Kidney tubule cell (primary cell): ENCODE data around the gene ERC2.
"Not testable (repeated sequence)": the region's sequence is repeated elsewhere in the genome, so short reads cannot be mapped to it uniquely, and the experiment has no call there.

ENCODE experiments used
- DNase-seq: peaks from one replicate; pipeline ENCODE4 v3.0.0-alpha.2; 2018; ENCODE audit warnings: low spot score

The ERC2 gene

GRCh38 chr3:56309465-56309864 is 158.8 kb downstream of the ERC2 start:
- DNase-seq, result peak; percentile 13

- no peak for DNase-seq
These were observed 159.8 kb downstream of the ERC2 start for GRCh38 chr3:56308471-56308870.

- DNase-seq, result no peak
These were observed 164.2 kb downstream of the ERC2 start for GRCh38 chr3:56304069-56304468.

- DNase-seq, result peak; percentile 85
These were observed 164.8 kb downstream of the ERC2 start for GRCh38 chr3:56303487-56303886.

GRCh38 chr3:56302417-56302816 is 165.8 kb downstream of the ERC2 start:
- DNase-seq, result no peak

GRCh38 chr3:56297281-56297840 is 170.9 kb downstream of the ERC2 start:
- no peak for DNase-seq

GRCh38 chr3:56296361-56296760 is 171.9 kb downstream of the ERC2 start:
- DNase-seq, result no peak

- no peak for DNase-seq
These were observed 173.1 kb downstream of the ERC2 start for GRCh38 chr3:56295161-56295560.

GRCh38 chr3:56294286-56294685 is 174.0 kb downstream of the ERC2 start:
- DNase-seq, result no peak

GRCh38 chr3:56291953-56292352 is 176.3 kb downstream of the ERC2 start:
- peak; percentile 35 for DNase-seq

GRCh38 chr3:56291244-56291680 is 177.0 kb downstream of the ERC2 start:
- peak; percentile 12 for DNase-seq

GRCh38 chr3:56290374-56290773 is 177.9 kb downstream of the ERC2 start:
- DNase-seq, result no peak

GRCh38 chr3:56288258-56288657 is 180.0 kb downstream of the ERC2 start:
- no peak for DNase-seq

- DNase-seq, result no peak
These were observed 185.9 kb downstream of the ERC2 start for GRCh38 chr3:56282341-56282740.

GRCh38 chr3:56277236-56277635 is 191.0 kb downstream of the ERC2 start:
- no peak for DNase-seq

- no peak for DNase-seq
These were observed 193.1 kb downstream of the ERC2 start for GRCh38 chr3:56275120-56275519.

GRCh38 chr3:56269755-56270535 is 198.3 kb downstream of the ERC2 start:
- DNase-seq, result no peak

- DNase-seq, result no peak
These were observed 199.5 kb downstream of the ERC2 start for GRCh38 chr3:56268616-56269383.

- DNase-seq, result not testable (repeated sequence)
These were observed 206.4 kb downstream of the ERC2 start for GRCh38 chr3:56261852-56262251.

GRCh38 chr3:56260262-56260661 is 208.0 kb downstream of the ERC2 start:
- no peak for DNase-seq

- no peak for DNase-seq
These were observed 210.4 kb downstream of the ERC2 start for GRCh38 chr3:56257826-56258225.

GRCh38 chr3:56254835-56255234 is 213.4 kb downstream of the ERC2 start:
- DNase-seq, result no peak
